HG02885 (cell line): Measurements from ENCODE around the gene MSMO1.
"Not testable (repeated sequence)": the region's sequence is repeated elsewhere in the genome, so short reads cannot be mapped to it uniquely, and the experiment has no call there.

Experiments used
- ATAC-seq: cut with Tn5 transposase; IDR thresholded peaks from one replicate; pipeline ENCODE4 v1.9.1; 2021; ENCODE audit warnings: mild to moderate bottlenecking; ENCODE audit not compliant: unreplicated experiment, poor library complexity

The MSMO1 gene

GRCh38 chr4:165327211-165328100 is at the start of gene MSMO1:
MSMO1 (plus strand) TSS chr4:165327669; CDS start chr4:165333371, 5,702 bp downstream.
- ATAC-seq: peak; percentile 96

GRCh38 chr4:165279531-165279930 is 47.9 kb upstream of the MSMO1 start:
- ATAC-seq: not testable (repeated sequence)

- not testable (repeated sequence) for ATAC-seq
Measured at GRCh38 chr4:165284697-165285096, 42.8 kb upstream of the MSMO1 start.

- ATAC-seq: peak; percentile 81
Measured at GRCh38 chr4:165286619-165287340, 40.7 kb upstream of the MSMO1 start.

GRCh38 chr4:165288226-165288625 is 39.2 kb upstream of the MSMO1 start:
- peak; percentile 36 for ATAC-seq

- ATAC-seq: peak; percentile 13
Measured at GRCh38 chr4:165288639-165289422, 38.6 kb upstream of the MSMO1 start.

- ATAC-seq: no peak
Measured at GRCh38 chr4:165289423-165289785, 38.1 kb upstream of the MSMO1 start.

GRCh38 chr4:165293061-165293460 is 34.4 kb upstream of the MSMO1 start:
- no peak for ATAC-seq

- ATAC-seq: no peak
Measured at GRCh38 chr4:165293927-165294649, 33.4 kb upstream of the MSMO1 start.

- peak; percentile 96 for ATAC-seq
Measured at GRCh38 chr4:165294907-165295306, 32.6 kb upstream of the MSMO1 start.

- ATAC-seq: no peak
Measured at GRCh38 chr4:165297626-165298025, 29.8 kb upstream of the MSMO1 start.

- no peak for ATAC-seq
Measured at GRCh38 chr4:165299399-165300060, 27.9 kb upstream of the MSMO1 start.

GRCh38 chr4:165301833-165302232 is 25.6 kb upstream of the MSMO1 start:
- peak; percentile 92 for ATAC-seq

GRCh38 chr4:165302658-165303057 is 24.8 kb upstream of the MSMO1 start:
- no peak for ATAC-seq

- ATAC-seq: no peak
Measured at GRCh38 chr4:165308166-165308565, 19.3 kb upstream of the MSMO1 start.

- ATAC-seq: no peak
Measured at GRCh38 chr4:165308606-165309005, 18.9 kb upstream of the MSMO1 start.

- ATAC-seq: no peak
Measured at GRCh38 chr4:165309456-165309855, 18.0 kb upstream of the MSMO1 start.

GRCh38 chr4:165312506-165312905 is 15.0 kb upstream of the MSMO1 start:
- no peak for ATAC-seq

- ATAC-seq: no peak
Measured at GRCh38 chr4:165319030-165319429, 8.4 kb upstream of the MSMO1 start.

GRCh38 chr4:165319509-165319908 is 8.0 kb upstream of the MSMO1 start:
- no peak for ATAC-seq
